HepG2 (cell line): ENCODE results near the gene ABCG1. TPM values are rescaled to one million over a fixed set of nuclear protein-coding genes. Genes with fewer than 3 reads are reported as not detected.

ENCODE experiments used
- ATAC-seq: fragments of 200-7000 bp; cut with Tn5 transposase; 3 replicates; pipeline ENCODE4 v1.9.1; 2020; ENCODE audit warnings: mild to moderate bottlenecking, moderate library complexity
- BruUV-seq: library from RNA; stranded (reverse); fragments of 400-500 nt; replicated peaks from 2 replicates; lab custom pipeline; 2021; lab: Mats Ljungman, UMichigan
- CTCF ChIA-PET: fragments of 300-600 bp; formaldehyde crosslinking; extraction: SDS; loops from one replicate; lab custom pipeline; 2021; ENCODE audit warnings: low total read pairs, inconsistent platforms, low intra/inter-chr PET ratio; lab: Yijun Ruan, JAX
- POLR2A ChIA-PET: fragments of 350-600 bp; sonication (Branson Sonifier 250); formaldehyde crosslinking; loops from one replicate; lab custom pipeline; 2020; ENCODE audit warnings: antibody characterized with exemption, inconsistent platforms; lab: Yijun Ruan, JAX
- DNase-seq: peaks from one replicate; pipeline ENCODE4 v3.0.0-alpha.2; 2015; ENCODE audit warnings: low spot score
- FAIRE-seq: peaks from 3 replicates; lab custom pipeline; 2011; peaks lifted over from hg19 to GRCh38; lab: Jason Lieb, UNC
- H2AFZ ChIP-seq: one replicate; pipeline ENCODE4 v1.6.1; 2011; ENCODE audit warnings: low read length, inconsistent platforms
- H3K27ac ChIP-seq: fragments of 300-600 bp; 3 replicates; pipeline ENCODE4 v1.8.0; 2011; ENCODE audit warnings: mixed run types, mild to moderate bottlenecking, mixed read lengths, low read length, inconsistent platforms; ENCODE audit not compliant: insufficient read depth; ENCODE audit errors: extremely low read length
- H3K27me3 ChIP-seq, 2 experiments: fragments of 200-600 bp in 1 of 2; 2 replicates in 1 of 2; 3 replicates in 1 of 2; pipeline versions ENCODE4 v1.6.0 to v1.8.0; 2011; ENCODE audit warnings: low read length in 2 of 2, mild to moderate bottlenecking in 2 of 2, moderate library complexity in 2 of 2, inconsistent platforms in 1 of 2; ENCODE audit not compliant: insufficient read depth in 2 of 2, control insufficient read depth in 1 of 2
- H3K36me3 ChIP-seq, 2 experiments: fragments of 200-600 bp in 1 of 2; replicated peaks in 1 of 2; 2 replicates in 1 of 2; 3 replicates in 1 of 2; pipeline versions ENCODE4 v1.5.1 to v1.8.0; 2011; ENCODE audit warnings: low read length in 2 of 2, inconsistent platforms in 1 of 2; ENCODE audit not compliant: insufficient read depth in 2 of 2, control insufficient read depth in 1 of 2
- H3K4me1 ChIP-seq: 2 replicates; pipeline ENCODE4 v1.5.1; 2012; ENCODE audit warnings: low read length, inconsistent platforms; ENCODE audit not compliant: insufficient read depth
- H3K4me2 ChIP-seq: 2 replicates; pipeline ENCODE4 v1.6.0; 2011; ENCODE audit warnings: low read depth, low read length, inconsistent platforms
- H3K4me3 ChIP-seq, 3 experiments: fragments of 200-600 bp in 1 of 3; sonication (generic), shearing (Covaris generic) in 1 of 3; replicated peaks in 1 of 3; 2 replicates each; pipeline ENCODE4 v1.5.1; 2011 to 2016; ENCODE audit warnings: low read length in 3 of 3, inconsistent platforms in 2 of 3, low read depth in 2 of 3, mild to moderate bottlenecking in 2 of 3, control low read depth in 1 of 3, mixed read lengths in 1 of 3; ENCODE audit not compliant: insufficient read depth in 1 of 3
- H3K79me2 ChIP-seq: one replicate; pipeline ENCODE4 v1.6.1; 2011; ENCODE audit warnings: low read length, inconsistent platforms; ENCODE audit not compliant: insufficient read depth
- H3K9ac ChIP-seq: 2 replicates; pipeline ENCODE4 v1.6.0; 2011; ENCODE audit warnings: mild to moderate bottlenecking, low read depth, low read length, inconsistent platforms; ENCODE audit not compliant: insufficient read depth
- H3K9me3 ChIP-seq: 2 replicates; pipeline ENCODE4 v1.5.1; 2012; ENCODE audit warnings: mild to moderate bottlenecking, low read length
- H4K20me1 ChIP-seq: 2 replicates; pipeline ENCODE4 v1.6.0; 2011; ENCODE audit warnings: inconsistent platforms, mild to moderate bottlenecking, low read length, moderate library complexity; ENCODE audit not compliant: insufficient read depth
- GABPA ChIP-seq, 2 experiments: IDR thresholded peaks; 2 replicates each; pipeline ENCODE4 v1.6.1; 2011 to 2016; ENCODE audit warnings: low read depth in 2 of 2, low read length in 1 of 2, missing biosample characterization in 1 of 2, missing genetic modification characterization in 1 of 2
- NFIC ChIP-seq: IDR thresholded peaks from 2 replicates; pipeline ENCODE4 v1.6.1; 2012; ENCODE audit warnings: mild to moderate bottlenecking, low read length, inconsistent platforms
- REL ChIP-seq: sonication (generic); formaldehyde crosslinking; conservative IDR thresholded peaks from 2 replicates; pipeline ENCODE4 v1.8.0; 2022; ENCODE audit warnings: mild to moderate bottlenecking, missing genetic modification reagents, moderate library complexity
- TEAD3 ChIP-seq: optimal IDR thresholded peaks from 2 replicates; pipeline ENCODE3; 2016; ENCODE audit warnings: borderline replicate concordance
- YEATS4 ChIP-seq: sonication (generic); formaldehyde crosslinking; IDR thresholded peaks from 2 replicates; pipeline ENCODE4 v1.4.0; 2020; ENCODE audit warnings: missing genetic modification reagents, borderline replicate concordance
- ZKSCAN5 ChIP-seq: sonication (generic); formaldehyde crosslinking; IDR thresholded peaks from 2 replicates; pipeline ENCODE4 v1.5.1; 2020; ENCODE audit warnings: mild to moderate bottlenecking, missing genetic modification reagents
- ZNF282 ChIP-seq: fragments of 450-650 bp; IDR thresholded peaks from 2 replicates; pipeline ENCODE4 v1.6.1; 2018; ENCODE audit not compliant: partially characterized antibody
- WGBS: methylation state at CpG from one replicate; pipeline ENCODE4 v1.1.6; 2017; ENCODE audit warnings: low lambda C conversion rate; 5-methylcytosine and 5-hydroxymethylcytosine counted together
- in situ Hi-C: cut with HindIII; loops from 2 replicates; pipeline ENCODE4 v1.10.0; 2017; ENCODE audit warnings: low pct_unique_long_range_greater_than_20kb; ENCODE audit not compliant: extremely low pct_ligation_motif_present
- intact Hi-C: fragments of 100-400 bp; cut with micrococcal nuclease; formaldehyde crosslinking; loops from one replicate; pipeline ENCODE4 v1.10.0; 2022; ENCODE audit not compliant: unreplicated experiment
- polyA plus RNA-seq, 8 experiments: library from polyadenylated mRNA; depleted of rRNA in 3 of 8; stranded (reverse) in 7 of 8; unstranded in 1 of 8; fragments of >200 nt; fragmentation: Illumina TruSeq in 4 of 8; extraction: Trizol in 4 of 8; gene quantifications; 2 replicates each; pipeline versions ENCODE4 v1.2.1 to v1.2.3, GENCODE V29; 2011 to 2016; ENCODE audit warnings: low read depth in 4 of 8, missing spikeins in 1 of 8, mixed read lengths in 1 of 8; ENCODE audit not compliant: insufficient read depth in 1 of 8
- total RNA-seq, 5 experiments: library from RNA; depleted of rRNA; stranded (reverse); fragments of >200 nt; fragmentation: Illumina TruSeq; extraction: Trizol; gene quantifications; 2 replicates each; pipeline ENCODE4 v1.2.3, GENCODE V29; 2016; ENCODE audit warnings: low read depth in 1 of 5
- TF ChIP-seq, protein P1 (sequence below): sonication (generic); formaldehyde crosslinking; IDR thresholded peaks from 2 replicates; pipeline ENCODE4 v1.4.0; 2020; ENCODE audit warnings: mild to moderate bottlenecking, low read depth, missing genetic modification reagents
- TF ChIP-seq, protein P2 (sequence below): sonication (generic); formaldehyde crosslinking; IDR thresholded peaks from 2 replicates; pipeline ENCODE4 v1.5.0; 2020; ENCODE audit warnings: missing genetic modification reagents
- TF ChIP-seq, protein P3 (sequence below): IDR thresholded peaks from 2 replicates; pipeline ENCODE4 v1.6.1; 2016; ENCODE audit warnings: low read depth, borderline replicate concordance

ABCG1 gene
- total and polyA plus RNA-seq, 2 of the 13 experiments (the other 11 are each of a cell fraction or from before 2014, with no cell fraction given), result 0.04 TPM; not detected in 1

DNA sequence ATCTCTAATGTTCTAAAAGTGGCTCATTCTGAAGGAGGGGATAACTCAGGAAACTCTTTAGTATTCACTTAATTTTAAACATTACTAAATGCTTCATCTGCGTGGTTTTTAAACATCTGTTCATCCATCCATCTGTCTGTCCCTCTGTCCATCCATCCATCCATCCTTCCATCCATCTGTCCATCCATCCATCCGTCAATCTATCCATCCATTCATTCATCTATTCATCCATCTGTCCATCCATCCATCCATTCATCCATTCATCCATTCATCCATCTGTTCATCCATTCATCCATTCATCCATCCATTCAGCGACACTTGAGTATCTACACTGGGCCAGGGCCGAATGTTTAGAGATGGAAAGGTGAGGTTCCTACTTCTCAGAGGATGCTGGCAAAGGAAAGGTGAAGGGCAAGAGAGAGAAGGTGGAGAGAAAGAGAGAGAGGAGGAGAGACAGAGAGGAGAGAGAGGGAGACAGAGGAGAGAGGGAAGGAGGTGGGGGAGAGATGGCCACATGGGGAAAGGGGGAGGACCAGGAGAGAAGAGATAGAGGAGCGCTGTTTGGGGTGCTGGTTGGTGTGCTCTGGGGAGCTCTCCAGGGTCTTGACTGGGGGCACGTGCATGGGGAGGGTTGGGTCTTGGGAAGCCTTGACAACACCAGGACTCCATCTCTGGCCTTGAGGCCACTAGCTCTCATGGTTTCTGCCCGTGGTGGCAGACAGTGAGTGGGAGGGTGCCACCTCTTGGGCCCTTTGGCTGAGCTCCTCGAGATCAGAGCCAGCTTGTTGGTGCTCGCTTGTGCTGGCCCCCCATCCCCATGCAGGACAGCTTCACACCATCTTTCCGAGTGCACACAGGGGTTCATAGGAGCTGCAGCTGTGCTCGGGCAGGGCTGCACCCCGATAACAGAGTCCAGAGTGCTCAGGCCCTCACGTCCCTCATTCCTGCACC lies 45.6 kb downstream of the ABCG1 start:
- in situ Hi-C loops, result no loop called here
- Histone ChIP-seq H3K4me3 (no peak overlapping the region), H3K36me3 (no peaks in the 10 kb centered on the region), H3K27me3 (peaks cover 3 to 35% of the 10 kb centered on the region in 2 experiments; a peak in 4 of 5 replicates), H4K20me1 (no peaks in the 10 kb centered on the region; the same call in 1 of the 2 replicates), H3K9ac (no peak overlapping the region), H3K4me2 (no peak overlapping the region), H3K4me1 (peaks cover 28% of the 10 kb centered on the region), H3K27ac (no peak overlapping the region), H3K9me3 (no peaks in the 10 kb centered on the region), H3K79me2 (no peaks in the 10 kb centered on the region), H2AFZ (no peak overlapping the region)
- ATAC-seq (no peak), FAIRE-seq (no peak), DNase-seq (no peak)
- intact Hi-C loops, result no loop called here
- WGBS, result 26% methylated on average over 9 of the region's 13 CpGs
- ChIA-PET CTCF (no interaction called here), POLR2A (no interaction called here)
- no TSS peak for BruUV-seq
- TF ChIP-seq ZNF282 (no peak), TEAD3 (CRISPR knock-in tag) (no peak), YEATS4 (no peak), NFIC (no peak), GABPA (IDR thresholded peaks at IDR 0.05; ENCODE audit: low read depth, low read length) (no peak), GABPA (CRISPR knock-in tag; IDR thresholded peaks at IDR 0.05; ENCODE audit: low read depth) (no peak), ZKSCAN5 (CRISPR knock-in tag) (no peak), REL (CRISPR knock-in tag) (no peak)
- TF ChIP-seq, protein P1, sequence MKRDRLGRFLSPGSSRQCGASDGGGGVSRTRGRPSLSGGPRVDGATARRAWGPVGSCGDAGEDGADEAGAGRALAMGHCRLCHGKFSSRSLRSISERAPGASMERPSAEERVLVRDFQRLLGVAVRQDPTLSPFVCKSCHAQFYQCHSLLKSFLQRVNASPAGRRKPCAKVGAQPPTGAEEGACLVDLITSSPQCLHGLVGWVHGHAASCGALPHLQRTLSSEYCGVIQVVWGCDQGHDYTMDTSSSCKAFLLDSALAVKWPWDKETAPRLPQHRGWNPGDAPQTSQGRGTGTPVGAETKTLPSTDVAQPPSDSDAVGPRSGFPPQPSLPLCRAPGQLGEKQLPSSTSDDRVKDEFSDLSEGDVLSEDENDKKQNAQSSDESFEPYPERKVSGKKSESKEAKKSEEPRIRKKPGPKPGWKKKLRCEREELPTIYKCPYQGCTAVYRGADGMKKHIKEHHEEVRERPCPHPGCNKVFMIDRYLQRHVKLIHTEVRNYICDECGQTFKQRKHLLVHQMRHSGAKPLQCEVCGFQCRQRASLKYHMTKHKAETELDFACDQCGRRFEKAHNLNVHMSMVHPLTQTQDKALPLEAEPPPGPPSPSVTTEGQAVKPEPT (CRISPR knock-in tag), result no peak
- TF ChIP-seq, protein P2, sequence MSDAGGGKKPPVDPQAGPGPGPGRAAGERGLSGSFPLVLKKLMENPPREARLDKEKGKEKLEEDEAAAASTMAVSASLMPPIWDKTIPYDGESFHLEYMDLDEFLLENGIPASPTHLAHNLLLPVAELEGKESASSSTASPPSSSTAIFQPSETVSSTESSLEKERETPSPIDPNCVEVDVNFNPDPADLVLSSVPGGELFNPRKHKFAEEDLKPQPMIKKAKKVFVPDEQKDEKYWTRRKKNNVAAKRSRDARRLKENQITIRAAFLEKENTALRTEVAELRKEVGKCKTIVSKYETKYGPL (CRISPR knock-in tag), result no peak
- TF ChIP-seq, protein P3, sequence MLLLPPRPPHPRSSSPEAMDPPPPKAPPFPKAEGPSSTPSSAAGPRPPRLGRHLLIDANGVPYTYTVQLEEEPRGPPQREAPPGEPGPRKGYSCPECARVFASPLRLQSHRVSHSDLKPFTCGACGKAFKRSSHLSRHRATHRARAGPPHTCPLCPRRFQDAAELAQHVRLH (CRISPR knock-in tag), result no peak
